ENCODE results near the gene CEMIP.

GRCh38 chr15:80948651-80949292 lies 169.6 kb downstream of the CEMIP start:
- TF ChIP-seq EZH2phosphoT487 (IDR thresholded peaks at IDR 0.05; ENCODE audit: low read depth, severe bottlenecking, unreplicated experiment) (no peak), CTCF (IDR thresholded peaks at IDR 0.05; ENCODE audit: poor library complexity) (no peak)
